Fibroblast of lung (primary cell): Measurements from ENCODE around the gene TRA2B. TPM values are rescaled to one million over a fixed set of nuclear protein-coding genes. Genes with fewer than 3 reads are reported as not detected.

ENCODE experiments used
- DNase-seq, 2 donors: peaks; one replicate each; pipeline versions ENCODE4 v3.0.0 to v3.0.0-alpha.2; 2010; ENCODE audit warnings: low read depth in 2 of 2
- H2AFZ ChIP-seq: 2 replicates; pipeline ENCODE4 v1.5.1; 2012; ENCODE audit warnings: low read length, control low read depth, inconsistent platforms
- H3K27ac ChIP-seq: 2 replicates; pipeline ENCODE4 v1.5.1; 2011; ENCODE audit warnings: low read length, control low read depth; ENCODE audit not compliant: insufficient read depth
- H3K27me3 ChIP-seq: 2 replicates; pipeline ENCODE4 v1.5.1; 2011; ENCODE audit warnings: mild to moderate bottlenecking, low read length; ENCODE audit not compliant: control insufficient read depth, insufficient read depth
- H3K36me3 ChIP-seq: 2 replicates; pipeline ENCODE4 v1.5.1; 2011; ENCODE audit warnings: low read length; ENCODE audit not compliant: control insufficient read depth, insufficient read depth
- H3K4me1 ChIP-seq: 2 replicates; pipeline ENCODE4 v1.5.1; 2011; ENCODE audit warnings: low read length; ENCODE audit not compliant: control insufficient read depth, insufficient read depth; ENCODE audit errors: extremely low read depth
- H3K4me2 ChIP-seq: 2 replicates; pipeline ENCODE4 v1.5.1; 2011; ENCODE audit warnings: low read length, control low read depth; ENCODE audit not compliant: insufficient read depth; ENCODE audit errors: extremely low read depth
- H3K4me3 ChIP-seq, 4 experiments: fragments of 200-600 bp in 1 of 4; sonication (generic) in 1 of 4; replicated peaks in 1 of 4; 2 replicates each; pipeline ENCODE4 v1.5.1; 2011 to 2016; ENCODE audit warnings: low read length in 4 of 4, low read depth in 3 of 4, mild to moderate bottlenecking in 3 of 4, control low read depth in 2 of 4, inconsistent platforms in 1 of 4, mixed read lengths in 1 of 4; ENCODE audit not compliant: insufficient read depth in 1 of 4; ENCODE audit errors: control extremely low read depth in 1 of 4
- H3K79me2 ChIP-seq: 2 replicates; pipeline ENCODE4 v1.5.1; 2012; ENCODE audit warnings: mild to moderate bottlenecking, low read length, inconsistent platforms; ENCODE audit not compliant: control insufficient read depth, insufficient read depth
- H3K9ac ChIP-seq: 2 replicates; pipeline ENCODE4 v1.5.1; 2011; ENCODE audit warnings: mild to moderate bottlenecking, low read length, control low read depth; ENCODE audit not compliant: insufficient read depth
- H3K9me3 ChIP-seq: 2 replicates; pipeline ENCODE4 v1.5.1; 2012; ENCODE audit warnings: low read depth, low read length; ENCODE audit not compliant: control insufficient read depth, insufficient read depth
- H4K20me1 ChIP-seq: 2 replicates; pipeline ENCODE4 v1.5.1; 2011; ENCODE audit warnings: low read length; ENCODE audit not compliant: control insufficient read depth, insufficient read depth; ENCODE audit errors: extremely low read depth
- EZH2 ChIP-seq: IDR thresholded peaks from 2 replicates; pipeline ENCODE4 v1.5.1; 2012; ENCODE audit warnings: low read length, control low read depth, mild to moderate bottlenecking; ENCODE audit errors: missing control alignments
- polyA minus RNA-seq: library from RNA; depleted of rRNA, polyadenylated mRNA; stranded (reverse); fragments of >200 nt; gene quantifications from 2 replicates; pipeline ENCODE4 v1.2.3, GENCODE V29; 2011; ENCODE audit warnings: low replicate concordance
- polyA plus RNA-seq, 2 donors: library from polyadenylated mRNA; depleted of rRNA in 1 of 2; stranded (reverse) in 1 of 2; unstranded in 1 of 2; fragments of >200 nt; gene quantifications; 2 replicates each; pipeline ENCODE4 v1.2.1, GENCODE V29; 2011 to 2012; ENCODE audit warnings: missing spikeins in 1 of 2
- total RNA-seq: library from RNA; depleted of rRNA; stranded (reverse); fragments of >200 nt; gene quantifications from 2 replicates; pipeline ENCODE4 v1.2.1, GENCODE V29; 2014
- TF ChIP-seq, protein P1 (sequence below), 2 donors: IDR thresholded peaks in 1 of 2; conservative IDR thresholded peaks in 1 of 2; 1 replicate in 1 of 2; 2 replicates in 1 of 2; pipeline ENCODE4 v1.5.1; 2011 to 2012; ENCODE audit warnings: low read length in 2 of 2, control low read depth in 1 of 2, inconsistent platforms in 1 of 2, low read depth in 1 of 2, mild to moderate bottlenecking in 1 of 2

The TRA2B gene
- 80.6 and 117 TPM in 2 replicates for total RNA-seq
- polyA plus RNA-seq: 140 and 178 TPM in 2 replicates
- polyA plus RNA-seq (2012): 142 and 150 TPM in 2 replicates
- polyA minus RNA-seq: 107 and 186 TPM in 2 replicates

DNA sequence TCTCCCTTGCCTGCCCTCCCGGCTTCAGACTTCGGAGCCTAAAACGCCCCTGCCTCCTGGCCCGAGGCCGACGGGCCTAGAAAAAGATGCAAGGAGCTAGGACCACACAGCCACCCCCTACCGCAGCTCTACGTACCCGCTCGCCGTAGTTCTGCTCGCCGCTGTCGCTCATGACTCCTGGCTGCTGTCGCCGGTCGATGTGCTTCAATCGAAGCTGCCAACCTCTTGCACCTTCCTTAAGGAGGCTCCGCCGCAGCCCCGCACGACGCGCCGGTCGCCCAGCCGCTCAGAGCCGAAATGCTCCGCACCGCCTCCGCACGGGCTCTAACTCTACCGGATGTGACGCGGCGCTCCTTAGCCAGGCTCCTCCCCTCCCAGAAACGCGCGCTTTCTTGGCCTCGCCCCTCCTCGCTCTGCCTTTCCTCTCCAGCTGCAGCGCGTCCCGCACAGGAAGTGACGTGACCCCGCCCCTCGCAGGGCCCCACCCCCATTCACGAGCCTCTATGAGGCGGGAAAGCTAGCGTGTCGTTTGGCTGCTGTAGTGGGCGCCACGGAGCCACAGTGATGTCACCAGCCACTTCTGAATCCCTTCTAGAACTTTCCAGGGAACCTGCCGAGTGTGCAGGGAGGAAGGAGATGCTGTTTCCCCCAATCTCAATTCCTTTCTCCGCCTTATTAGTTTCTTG lies at the start of gene TRA2B:
TSS of gene TRA2B (minus strand) at position 326 of the 686 bp plus-strand sequence. CDS start at position 172, 154 bp downstream.
- DNase-seq: peak; percentile 96 to 98
- TF ChIP-seq, protein P1, sequence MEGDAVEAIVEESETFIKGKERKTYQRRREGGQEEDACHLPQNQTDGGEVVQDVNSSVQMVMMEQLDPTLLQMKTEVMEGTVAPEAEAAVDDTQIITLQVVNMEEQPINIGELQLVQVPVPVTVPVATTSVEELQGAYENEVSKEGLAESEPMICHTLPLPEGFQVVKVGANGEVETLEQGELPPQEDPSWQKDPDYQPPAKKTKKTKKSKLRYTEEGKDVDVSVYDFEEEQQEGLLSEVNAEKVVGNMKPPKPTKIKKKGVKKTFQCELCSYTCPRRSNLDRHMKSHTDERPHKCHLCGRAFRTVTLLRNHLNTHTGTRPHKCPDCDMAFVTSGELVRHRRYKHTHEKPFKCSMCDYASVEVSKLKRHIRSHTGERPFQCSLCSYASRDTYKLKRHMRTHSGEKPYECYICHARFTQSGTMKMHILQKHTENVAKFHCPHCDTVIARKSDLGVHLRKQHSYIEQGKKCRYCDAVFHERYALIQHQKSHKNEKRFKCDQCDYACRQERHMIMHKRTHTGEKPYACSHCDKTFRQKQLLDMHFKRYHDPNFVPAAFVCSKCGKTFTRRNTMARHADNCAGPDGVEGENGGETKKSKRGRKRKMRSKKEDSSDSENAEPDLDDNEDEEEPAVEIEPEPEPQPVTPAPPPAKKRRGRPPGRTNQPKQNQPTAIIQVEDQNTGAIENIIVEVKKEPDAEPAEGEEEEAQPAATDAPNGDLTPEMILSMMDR (conservative IDR thresholded peaks at IDR 0.05 in 1 of 2, IDR thresholded peaks at IDR 0.05 in 1 of 2; ENCODE audit: low read depth in 1 of 2, low read length in 2 of 2): peak; percentile 11 to 38
- TF ChIP-seq EZH2: no peak
- Histone ChIP-seq H2AFZ (peak within 1 kb of the TSS; percentile 96), H3K36me3 (no peaks in the 10 kb centered on the region), H4K20me1 (peaks cover 32% of the 10 kb centered on the region), H3K27me3 (no peaks in the 10 kb centered on the region), H3K4me1 (no peaks in the 10 kb centered on the region), H3K79me2 (peaks cover 50% of the 10 kb centered on the region), H3K4me3 (peak within 1 kb of the TSS; percentile 99 to 100 (median 100)), H3K9me3 (no peaks in the 10 kb centered on the region), H3K9ac (peak within 1 kb of the TSS; percentile 100), H3K4me2 (peak within 1 kb of the TSS; percentile 68), H3K27ac (peak within 1 kb of the TSS; percentile 100)

DNA sequence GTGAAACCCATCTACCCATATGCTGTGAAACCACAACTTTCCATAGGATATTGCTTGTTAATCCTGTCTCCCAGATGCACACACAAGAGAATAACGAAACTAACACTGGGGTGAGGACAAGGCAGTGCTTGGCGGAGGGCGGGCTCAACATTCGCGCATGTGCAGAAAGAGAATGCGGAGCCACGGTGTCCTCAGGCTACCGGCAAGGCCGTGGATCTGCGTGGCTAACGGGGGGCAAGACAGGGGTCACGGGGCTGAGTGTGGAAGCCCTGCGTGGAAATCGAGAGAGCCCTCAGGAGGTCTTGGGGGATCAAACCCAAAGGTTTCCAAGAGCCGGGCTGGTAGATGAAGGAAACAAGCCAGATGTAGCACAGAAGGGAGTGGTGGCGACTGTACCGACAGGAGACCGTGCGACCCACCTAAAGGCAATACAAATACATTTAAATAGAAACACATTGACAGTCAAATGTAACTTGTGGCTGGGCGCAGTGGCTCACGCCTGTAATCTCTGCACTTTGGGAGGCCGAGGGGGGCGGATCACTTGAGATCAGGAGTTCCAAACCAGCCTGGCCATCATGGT lies 48.5 kb upstream of the TRA2B start:
- no peaks in the 10 kb centered on the region for H3K27me3 ChIP-seq
- no peak overlapping the region for H3K4me2 ChIP-seq
- no peak overlapping the region for H3K9ac ChIP-seq
- H3K36me3 ChIP-seq: no peaks in the 10 kb centered on the region
- TF ChIP-seq EZH2: no peak
- TF ChIP-seq, protein P1 (conservative IDR thresholded peaks at IDR 0.05 in 1 of 2, IDR thresholded peaks at IDR 0.05 in 1 of 2; ENCODE audit: low read depth in 1 of 2, low read length in 2 of 2): no peak
- H3K4me1 ChIP-seq: no peaks in the 10 kb centered on the region
- H3K79me2 ChIP-seq: no peaks in the 10 kb centered on the region
- H3K4me3 ChIP-seq: no peak overlapping the region
- no peak overlapping the region for H2AFZ ChIP-seq
- no peaks in the 10 kb centered on the region for H4K20me1 ChIP-seq
- no peak for DNase-seq
- H3K27ac ChIP-seq: no peak overlapping the region
- H3K9me3 ChIP-seq: no peaks in the 10 kb centered on the region

DNA sequence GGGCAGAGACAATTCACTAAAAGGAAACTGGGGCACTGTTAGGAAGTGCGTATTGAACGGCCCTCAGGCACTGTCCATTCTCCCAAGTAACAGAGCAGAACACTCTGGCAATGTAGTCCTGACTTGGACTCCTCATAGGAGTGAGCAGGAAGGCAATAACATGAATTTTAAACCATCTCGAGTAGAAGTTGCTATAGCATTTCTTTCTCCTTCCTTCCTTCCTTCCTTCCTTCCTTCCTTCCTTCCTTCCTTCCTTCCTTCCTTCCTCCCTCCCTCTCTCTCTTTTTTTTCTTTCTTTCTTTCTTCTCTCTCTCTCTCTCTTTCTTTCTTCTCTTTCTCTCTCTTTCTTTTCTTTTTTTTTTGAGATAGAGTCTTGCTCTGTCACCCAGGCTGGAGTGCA lies 46.4 kb upstream of the TRA2B start:
- Histone ChIP-seq H3K36me3 (no peaks in the 10 kb centered on the region), H2AFZ (no peak overlapping the region), H3K4me1 (peaks cover 4% of the 10 kb centered on the region), H3K9ac (no peak overlapping the region), H3K27ac (no peak overlapping the region), H3K79me2 (no peaks in the 10 kb centered on the region), H3K9me3 (no peaks in the 10 kb centered on the region), H3K4me3 (no peak overlapping the region), H4K20me1 (no peaks in the 10 kb centered on the region), H3K27me3 (no peaks in the 10 kb centered on the region), H3K4me2 (no peak overlapping the region)
- no peak for DNase-seq
- TF ChIP-seq EZH2: no peak
- TF ChIP-seq, protein P1 (conservative IDR thresholded peaks at IDR 0.05 in 1 of 2, IDR thresholded peaks at IDR 0.05 in 1 of 2; ENCODE audit: low read depth in 1 of 2, low read length in 2 of 2): no peak
